Gastrocnemius medialis (tissue), 4 donors: Measurements from ENCODE around the gene GFRA1. TPM values are rescaled to one million over a fixed set of nuclear protein-coding genes. Genes with fewer than 3 reads are reported as not detected.
A peak's percentile ranks its signal among the peaks of the same experiment; 100 is the strongest.

Experiments used
- ATAC-seq, 2 donors: fragments of 150-250 bp; one replicate each; pipeline ENCODE4 v1.9.1; 2016
- DNase-seq, 2 donors: peaks; one replicate each; pipeline ENCODE4 v3.0.0-alpha.2; 2019
- H3K27ac ChIP-seq, 4 donors: fragments of 200-600 bp; sonication (generic); 1 replicate in 1 of 4; 2 replicates in 3 of 4; pipeline ENCODE4 v1.5.1; 2016 to 2018; ENCODE audit warnings: mild to moderate bottlenecking in 2 of 4, moderate library complexity in 1 of 4
- H3K27me3 ChIP-seq, 3 donors: fragments of 200-600 bp; sonication (generic) in 2 of 3; 1 replicate in 1 of 3; 2 replicates in 2 of 3; pipeline versions ENCODE4 v1.5.1 to v1.6.0; 2016 to 2019; ENCODE audit warnings: mild to moderate bottlenecking in 1 of 3, moderate library complexity in 1 of 3
- H3K36me3 ChIP-seq, 2 donors: fragments of 200-600 bp; sonication (generic) in 1 of 2; one replicate each; pipeline ENCODE4 v1.5.1; 2017 to 2018
- H3K4me1 ChIP-seq, 2 donors: fragments of 200-600 bp; sonication (generic) in 1 of 2; one replicate each; pipeline ENCODE4 v1.5.1; 2016 to 2017; ENCODE audit warnings: mild to moderate bottlenecking in 2 of 2
- H3K4me3 ChIP-seq, 4 donors: fragments of 200-600 bp; sonication (generic) in 3 of 4; 1 replicate in 1 of 4; 2 replicates in 3 of 4; pipeline ENCODE4 v1.5.1; 2016 to 2019; ENCODE audit warnings: mild to moderate bottlenecking in 2 of 4
- H3K9me3 ChIP-seq, 3 donors: fragments of 200-600 bp; sonication (generic) in 2 of 3; 1 replicate in 1 of 3; 2 replicates in 2 of 3; pipeline ENCODE4 v1.5.1; 2016 to 2019
- CTCF ChIP-seq, 5 experiments: fragments of 450-650 bp in 3 of 5; fragments of 200-600 bp in 2 of 5; sonication (generic) in 2 of 5; IDR thresholded peaks in 4 of 5; conservative IDR thresholded peaks in 1 of 5; 1 replicate in 4 of 5; 2 replicates in 1 of 5; pipeline ENCODE4 v1.5.1; 2016 to 2019; ENCODE audit warnings: antibody characterized with exemption in 5 of 5, mild to moderate bottlenecking in 3 of 5, moderate library complexity in 3 of 5
- POLR2A ChIP-seq, 2 donors: fragments of 450-650 bp; IDR thresholded peaks; one replicate each; pipeline ENCODE4 v1.6.1; 2017; ENCODE audit warnings: antibody characterized with exemption in 2 of 2, mild to moderate bottlenecking in 2 of 2, moderate library complexity in 2 of 2
- in situ Hi-C, 4 donors: fragments of 200-750 bp; cut with MboI; loops; one replicate each; pipeline versions ENCODE4 v1.15.0 to v1.8.0; 2017; ENCODE audit warnings: low sequenced_read_pairs in 4 of 4
- intact Hi-C: fragments of 100-400 bp; cut with DNase I; formaldehyde crosslinking; loops from one replicate; pipeline ENCODE4 v1.15.1; 2023; ENCODE audit warnings: low total_unique reads
- total RNA-seq, 4 donors: library from RNA; depleted of rRNA; stranded (reverse); fragments of >200 nt; gene quantifications; one replicate each; pipeline versions ENCODE4 v1.1.0 to v1.2.3, GENCODE V29; 2016

Gene GFRA1
- total RNA-seq, 4 donors from 2014 or later = 21.2 to 34.2 (median 25.2) TPM

GRCh38 chr10:116049974-116050304 is 223.1 kb downstream of the GFRA1 start:
- H3K36me3 ChIP-seq = no peaks in the 10 kb centered on the region
- no peak for TF ChIP-seq POLR2A (IDR thresholded peaks at IDR 0.05)
- no peak for TF ChIP-seq CTCF (IDR thresholded peaks at IDR 0.05 in 4 of 5, conservative IDR thresholded peaks at IDR 0.05 in 1 of 5)
- H3K9me3 ChIP-seq = no peaks in the 10 kb centered on the region
- intact Hi-C loops (no loop called here), in situ Hi-C loops (no loop called here)
- no peak for DNase-seq
- H3K4me3 ChIP-seq = no peak overlapping the region
- no peak overlapping the region for H3K27ac ChIP-seq
- no peak for ATAC-seq
- no peaks in the 10 kb centered on the region for H3K27me3 ChIP-seq
- H3K4me1 ChIP-seq = peaks cover 4 to 12% of the 10 kb centered on the region in 2 donors

- H3K9me3 ChIP-seq = no peaks in the 10 kb centered on the region
- DNase-seq (no peak), ATAC-seq (no peak)
- no peaks in the 10 kb centered on the region for H3K27me3 ChIP-seq
- no peaks in the 10 kb centered on the region for H3K36me3 ChIP-seq
- peaks cover 5 to 15% of the 10 kb centered on the region in 2 donors for H3K4me1 ChIP-seq
- TF ChIP-seq CTCF (IDR thresholded peaks at IDR 0.05 in 4 of 5, conservative IDR thresholded peaks at IDR 0.05 in 1 of 5) = no peak
- TF ChIP-seq POLR2A (IDR thresholded peaks at IDR 0.05) = no peak
- in situ Hi-C loops = no loop called here
- H3K4me3 ChIP-seq = no peak overlapping the region
- no peak overlapping the region for H3K27ac ChIP-seq
- intact Hi-C loops = no loop called here
These were observed 223.6 kb downstream of the GFRA1 start for GRCh38 chr10:116049158-116049973.

- ATAC-seq (no peak), DNase-seq (no peak)
- no peak overlapping the region for H3K4me3 ChIP-seq
- in situ Hi-C loops = no loop called here
- TF ChIP-seq CTCF (IDR thresholded peaks at IDR 0.05 in 4 of 5, conservative IDR thresholded peaks at IDR 0.05 in 1 of 5) (no peak), POLR2A (IDR thresholded peaks at IDR 0.05) (no peak)
- H3K9me3 ChIP-seq = no peaks in the 10 kb centered on the region
- H3K27me3 ChIP-seq = no peaks in the 10 kb centered on the region
- H3K4me1 ChIP-seq = peaks cover 5 to 15% of the 10 kb centered on the region in 2 donors
- no peaks in the 10 kb centered on the region for H3K36me3 ChIP-seq
- H3K27ac ChIP-seq = peak overlapping the region in 2 of 4 donors; percentile 33 to 57
- intact Hi-C loops = no loop called here
These were observed 227.3 kb downstream of the GFRA1 start for GRCh38 chr10:116045366-116046356.

GRCh38 chr10:116044801-116045248 is 228.2 kb downstream of the GFRA1 start:
- DNase-seq = peak; percentile 63 to 78
- intact Hi-C loops = no loop called here
- peak overlapping the region in 2 of 4 donors; percentile 33 to 57 for H3K27ac ChIP-seq

More at GRCh38 chr10:116044801-116045248, 228.2 kb downstream of the GFRA1 start:
- Histone ChIP-seq H3K27me3 (no peaks in the 10 kb centered on the region), H3K9me3 (no peaks in the 10 kb centered on the region), H3K4me1 (peaks cover 5 to 15% of the 10 kb centered on the region in 2 donors), H3K4me3 (no peak overlapping the region), H3K36me3 (no peaks in the 10 kb centered on the region)
- ATAC-seq = peak; percentile 76 to 85
- in situ Hi-C loops = no loop called here
- TF ChIP-seq CTCF (IDR thresholded peaks at IDR 0.05 in 4 of 5, conservative IDR thresholded peaks at IDR 0.05 in 1 of 5) = no peak
- TF ChIP-seq POLR2A (IDR thresholded peaks at IDR 0.05) = no peak
